HG03097 (cell line): Measurements from ENCODE around the gene ZBTB42.

ENCODE experiments used
- ATAC-seq: cut with Tn5 transposase; IDR thresholded peaks from one replicate; pipeline ENCODE4 v1.9.1; 2021; ENCODE audit not compliant: unreplicated experiment, low FRiP score

ZBTB42 gene

GRCh38 chr14:104782086-104782807 lies 18.7 kb upstream of the ZBTB42 start:
- ATAC-seq = no peak

- ATAC-seq = no peak
Observed at GRCh38 chr14:104782808-104783139, 18.1 kb upstream of the ZBTB42 start.

- ATAC-seq = no peak
Observed at GRCh38 chr14:104783484-104784217, 17.2 kb upstream of the ZBTB42 start.

GRCh38 chr14:104784218-104784568 lies 16.7 kb upstream of the ZBTB42 start:
- ATAC-seq = no peak

GRCh38 chr14:104784846-104785707 lies 15.8 kb upstream of the ZBTB42 start:
- ATAC-seq = no peak

- ATAC-seq = no peak
Observed at GRCh38 chr14:104785708-104786080, 15.2 kb upstream of the ZBTB42 start.

- ATAC-seq = no peak
Observed at GRCh38 chr14:104786091-104786586, 14.8 kb upstream of the ZBTB42 start.

GRCh38 chr14:104786726-104787675 lies 13.9 kb upstream of the ZBTB42 start:
- ATAC-seq = no peak

- no peak for ATAC-seq
Observed at GRCh38 chr14:104787736-104788135, 13.2 kb upstream of the ZBTB42 start.

GRCh38 chr14:104788161-104788818 lies 12.6 kb upstream of the ZBTB42 start:
- no peak for ATAC-seq

- no peak for ATAC-seq
Observed at GRCh38 chr14:104788873-104789663, 11.8 kb upstream of the ZBTB42 start.

GRCh38 chr14:104789752-104790743 lies 10.9 kb upstream of the ZBTB42 start:
- no peak for ATAC-seq

GRCh38 chr14:104791425-104791824 lies 9.5 kb upstream of the ZBTB42 start:
- ATAC-seq = no peak

- ATAC-seq = no peak
Observed at GRCh38 chr14:104792101-104792884, 8.6 kb upstream of the ZBTB42 start.

- no peak for ATAC-seq
Observed at GRCh38 chr14:104792945-104793702, 7.8 kb upstream of the ZBTB42 start.

- ATAC-seq = no peak
Observed at GRCh38 chr14:104793703-104793959, 7.3 kb upstream of the ZBTB42 start.
